ENCODE measurements around the gene BHLHE23.

BHLHE23 gene

GRCh38 chr20:62971950-62972844, 34.6 kb downstream of the BHLHE23 start:
- peak; percentile 90 for DNase-seq (ENCODE audit: low spot score)

DNA sequence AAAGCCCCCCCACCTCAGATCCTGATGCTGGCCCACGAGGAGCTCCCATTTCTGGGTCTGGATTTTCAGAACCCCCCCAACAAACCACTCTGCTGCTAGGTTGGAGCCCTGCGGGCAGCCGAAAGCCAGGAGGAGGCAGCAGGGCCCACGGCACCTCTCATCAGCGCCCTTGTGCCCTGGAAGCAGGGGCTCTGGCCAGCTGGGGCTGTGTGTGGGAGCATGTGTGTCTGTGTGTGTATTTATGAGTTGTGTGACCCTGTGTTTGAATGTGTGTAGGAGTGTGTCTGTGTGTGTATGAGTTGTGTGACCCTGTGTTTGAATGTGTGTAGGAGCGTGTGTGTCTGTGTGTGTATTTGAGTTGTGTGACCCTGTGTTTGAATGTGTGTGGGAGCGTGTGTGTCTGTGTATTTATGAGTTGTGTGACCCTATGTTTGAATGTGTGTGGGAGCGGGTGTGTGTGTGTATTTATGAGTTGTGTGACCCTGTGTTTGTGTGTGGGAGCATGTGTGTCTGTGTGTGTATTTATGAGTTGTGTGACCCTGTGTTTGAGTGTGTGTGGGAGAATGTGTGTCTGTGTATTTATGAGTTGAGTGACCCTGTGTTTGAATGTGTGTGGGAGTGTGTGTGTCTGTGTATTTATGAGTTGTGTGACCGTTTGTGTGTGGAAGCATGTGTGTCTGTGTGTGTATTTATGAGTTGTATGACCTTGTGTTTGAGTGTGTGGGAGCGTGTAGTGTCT, 35.4 kb downstream of the BHLHE23 start:
- DNase-seq (ENCODE audit: low spot score): no peak

- no peak for DNase-seq (ENCODE audit: low spot score)
Observed at GRCh38 chr20:62970307-62971210, 36.2 kb downstream of the BHLHE23 start.

DNA sequence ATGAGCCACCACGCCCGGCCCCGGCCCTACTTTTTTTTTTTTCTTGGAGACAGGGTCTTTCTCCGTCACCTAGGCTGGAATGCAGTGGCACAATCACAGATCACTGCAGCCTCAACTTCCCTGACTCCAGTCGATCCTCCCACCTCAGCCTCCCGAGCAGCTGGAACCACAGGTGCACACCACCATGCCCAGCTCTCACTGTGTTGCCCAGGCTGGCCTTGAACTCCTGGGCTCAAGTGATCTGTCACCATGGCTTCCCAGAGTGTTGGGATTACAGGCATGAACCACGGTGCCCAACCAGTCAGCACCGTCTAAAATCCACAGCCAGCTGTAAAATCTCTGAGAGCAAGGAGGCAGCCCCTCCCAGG, 36.8 kb downstream of the BHLHE23 start:
- DNase-seq (ENCODE audit: low spot score): no peak

DNA sequence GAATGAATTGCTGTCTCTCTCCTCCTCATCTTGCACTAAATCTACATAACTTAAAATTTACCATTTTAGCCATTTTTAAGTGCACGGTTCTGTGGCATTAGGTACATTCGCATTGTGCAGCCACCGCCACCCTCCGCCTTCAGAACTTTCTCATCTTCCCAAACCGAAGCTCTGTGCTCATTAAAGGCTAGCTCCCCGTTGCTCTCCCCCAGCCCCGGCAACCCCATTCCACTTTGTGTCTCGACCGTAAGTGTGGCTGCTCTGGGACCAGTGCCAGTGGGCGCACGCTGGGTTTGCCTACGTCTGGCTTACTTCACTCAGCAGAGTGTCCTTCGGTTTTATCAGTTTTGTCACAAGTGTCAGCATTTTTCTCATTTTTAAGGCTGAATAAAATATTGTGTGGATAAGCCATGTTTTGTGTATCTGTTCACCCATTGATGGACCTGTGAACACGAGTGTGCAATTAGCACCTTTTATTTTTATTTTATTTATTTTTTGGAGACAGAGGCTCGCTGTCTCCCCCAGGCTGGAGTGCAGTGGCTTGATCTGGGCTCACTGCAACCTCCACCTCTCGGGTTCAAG, 37.5 kb downstream of the BHLHE23 start:
- no peak for DNase-seq (ENCODE audit: low spot score)

DNA sequence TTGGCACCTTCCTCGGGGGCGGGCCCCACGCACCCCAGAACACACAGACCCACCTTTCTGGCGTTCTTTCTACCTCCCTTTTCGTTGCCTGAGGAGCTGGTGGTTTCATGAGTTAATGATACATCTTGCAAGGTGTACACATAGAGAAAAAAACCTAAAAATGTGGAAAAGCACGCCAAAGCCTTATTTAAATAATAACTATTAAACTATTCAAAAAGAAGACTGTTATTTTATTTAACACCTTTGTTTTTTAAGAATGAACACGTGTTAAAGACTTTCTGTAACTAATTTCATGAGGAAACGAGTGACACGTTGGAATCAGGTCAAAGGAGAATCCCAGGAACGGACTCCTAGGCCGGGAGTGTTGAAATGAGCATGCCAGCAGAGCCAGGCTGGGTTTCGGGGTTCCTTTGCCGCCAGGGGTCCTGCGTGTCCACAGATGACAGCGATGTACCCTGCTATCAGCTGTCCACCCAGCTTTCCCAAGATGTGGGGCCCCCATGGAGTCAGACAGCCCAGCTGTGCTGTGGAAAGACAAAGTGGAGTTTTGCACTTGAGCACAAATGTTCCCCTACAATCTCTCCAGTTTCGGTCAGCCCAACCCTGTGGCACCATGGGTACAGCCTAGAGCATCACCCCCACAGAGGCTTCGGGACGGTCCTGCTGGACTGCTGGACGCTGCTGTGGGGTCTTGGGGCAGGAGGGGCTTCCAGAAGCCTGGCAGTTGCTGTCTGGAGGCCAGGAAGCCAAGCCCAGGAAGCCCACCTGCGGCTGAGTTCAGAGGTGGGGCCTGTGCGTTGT, 38.2 kb downstream of the BHLHE23 start:
- no peak for DNase-seq (ENCODE audit: low spot score)

- no peak for DNase-seq (ENCODE audit: low spot score)
Observed at GRCh38 chr20:62967628-62968351, 39.0 kb downstream of the BHLHE23 start.

- DNase-seq (ENCODE audit: low spot score): no peak
Observed at GRCh38 chr20:62967149-62967501, 39.6 kb downstream of the BHLHE23 start.

DNA sequence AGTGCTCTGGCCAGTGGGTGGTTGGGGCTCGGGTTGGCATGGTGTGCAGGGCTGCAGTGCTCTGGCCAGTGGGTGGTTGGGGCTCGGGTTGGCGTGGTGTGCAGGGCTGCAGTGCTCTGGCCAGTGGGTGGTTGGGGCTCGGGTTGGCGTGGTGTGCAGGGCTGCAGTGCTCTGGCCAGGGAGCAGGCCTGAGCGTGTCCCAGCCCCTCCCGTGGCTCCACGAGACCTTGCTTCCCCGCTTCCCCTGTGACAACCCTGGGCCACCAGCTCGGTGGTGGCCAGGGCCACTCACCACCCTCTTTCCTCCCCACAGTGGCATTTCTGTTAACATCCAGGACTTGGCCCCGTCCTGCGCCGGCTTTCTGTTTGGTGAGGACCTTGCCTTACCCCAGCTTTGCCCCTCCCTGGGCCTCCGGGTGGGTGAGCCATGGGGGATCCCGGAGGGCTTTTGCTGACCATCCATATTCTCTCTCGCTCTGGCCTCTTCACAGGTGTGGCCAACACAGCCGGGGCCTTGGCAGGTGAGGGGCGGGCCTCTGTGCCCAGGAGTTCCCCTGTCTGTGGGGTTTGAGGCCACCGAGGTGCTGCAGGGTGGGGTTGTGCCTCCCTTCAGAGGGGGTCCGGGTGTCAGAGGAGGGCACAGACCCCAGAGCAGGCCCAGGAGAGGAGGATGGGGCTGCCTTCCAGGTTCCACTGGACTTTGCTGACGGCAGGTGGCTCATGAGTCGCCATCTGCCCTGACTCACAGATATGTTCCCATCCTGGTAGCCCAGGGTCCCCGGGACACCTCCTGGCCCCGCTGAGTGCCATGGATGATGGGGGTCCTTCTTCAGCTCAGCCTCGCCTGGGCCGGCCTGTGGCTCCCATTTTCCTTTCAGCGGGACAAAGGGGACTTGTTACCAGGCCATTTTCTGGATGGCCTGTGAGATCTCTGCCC, 40.3 kb downstream of the BHLHE23 start:
- no peak for DNase-seq (ENCODE audit: low spot score)

- DNase-seq (ENCODE audit: low spot score): no peak
Observed at GRCh38 chr20:62965363-62965771, 41.4 kb downstream of the BHLHE23 start.

GRCh38 chr20:62964700-62965099, 42.1 kb downstream of the BHLHE23 start:
- no peak for DNase-seq (ENCODE audit: low spot score)

DNA sequence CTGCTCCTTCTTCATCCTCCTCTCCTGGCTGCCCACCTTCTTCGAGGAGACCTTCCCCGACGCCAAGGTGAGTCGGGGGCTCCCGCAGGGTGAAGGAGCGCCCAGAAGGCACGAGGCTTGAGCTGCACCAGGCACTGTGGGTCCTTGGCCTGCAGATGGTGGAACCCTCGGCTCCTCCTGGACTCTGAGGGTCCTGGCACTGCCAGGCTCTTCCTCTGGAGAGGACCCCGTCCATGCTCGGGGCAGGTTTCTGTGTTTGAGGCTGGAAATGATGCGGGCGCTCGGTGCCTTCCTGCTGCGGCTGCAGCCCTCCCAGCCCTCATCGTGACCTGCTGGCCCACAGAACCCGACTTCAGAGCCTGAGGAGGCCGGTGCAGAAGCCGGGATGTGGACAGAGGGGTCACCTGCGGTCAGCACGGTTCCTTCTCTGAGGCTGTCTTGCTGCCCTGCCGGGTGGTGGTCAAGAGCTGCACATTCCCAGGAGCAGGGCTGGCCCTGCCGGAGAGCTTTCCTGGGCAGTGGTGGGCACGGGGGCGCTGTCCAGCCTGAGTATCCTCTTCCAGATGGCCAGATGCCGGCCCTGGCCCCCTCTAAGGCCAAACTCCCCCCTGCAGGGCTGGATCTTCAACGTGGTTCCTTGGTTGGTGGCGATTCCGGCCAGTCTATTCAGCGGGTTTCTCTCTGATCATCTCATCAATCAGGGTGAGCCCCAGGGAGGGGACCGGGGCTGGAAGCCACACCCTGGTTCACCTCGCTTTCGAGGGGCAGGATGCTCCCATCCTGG, 43.0 kb downstream of the BHLHE23 start:
- DNase-seq (ENCODE audit: low spot score): no peak

DNA sequence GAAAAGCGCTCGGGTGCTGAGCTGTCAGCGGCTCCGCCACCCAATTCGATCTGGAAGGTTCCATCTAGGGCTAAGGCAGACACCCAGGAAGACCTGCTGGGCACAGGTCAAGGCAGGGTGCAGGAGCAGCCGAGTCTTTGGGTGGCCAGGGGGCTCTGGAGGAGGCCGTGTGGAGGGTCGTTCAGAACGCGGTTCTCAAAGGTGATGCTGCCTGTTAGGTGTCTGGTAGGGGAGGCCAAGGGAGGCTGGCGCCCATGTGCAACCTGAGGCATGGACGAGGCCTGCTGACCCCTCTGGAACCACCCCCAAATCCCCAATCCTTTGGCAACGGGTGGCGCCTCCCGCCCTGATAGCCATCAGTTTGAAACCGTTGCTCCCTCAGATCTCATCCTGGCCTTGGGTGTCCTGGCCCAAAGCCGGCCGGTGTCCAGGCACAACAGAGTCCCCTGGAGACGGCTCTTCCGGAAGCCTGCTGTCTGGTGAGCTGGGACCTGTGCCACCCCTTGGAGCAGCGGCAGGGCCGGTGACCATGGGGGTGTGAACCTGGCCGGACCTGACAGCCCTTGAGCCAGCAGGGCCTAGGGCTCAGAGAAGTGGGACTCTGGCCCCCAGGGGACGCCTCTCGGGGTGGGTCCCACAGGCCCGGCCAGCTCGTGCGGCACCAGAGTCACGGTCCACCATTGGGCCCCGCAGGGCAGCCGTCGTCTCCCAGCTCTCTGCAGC, 43.7 kb downstream of the BHLHE23 start:
- DNase-seq (ENCODE audit: low spot score): no peak

- DNase-seq (ENCODE audit: low spot score): no peak
Observed at GRCh38 chr20:62962221-62962879, 44.4 kb downstream of the BHLHE23 start.

- DNase-seq (ENCODE audit: low spot score): no peak
Observed at GRCh38 chr20:62961799-62962198, 45.0 kb downstream of the BHLHE23 start.

- no peak for DNase-seq (ENCODE audit: low spot score)
Observed at GRCh38 chr20:62961310-62961783, 45.4 kb downstream of the BHLHE23 start.
